ENCODE measurements around the gene UBASH3A.

Gene UBASH3A

GRCh38 chr21:42403611-42404231 is at the start of gene UBASH3A:
TSS of gene UBASH3A (plus strand) at chr21:42403902. CDS start at chr21:42403946, 44 bp downstream.
- Mint-ChIP-seq H3K36me3 (ENCODE audit: low read depth) (peaks cover 47% of the 10 kb centered on the region), H3K9me3 (peaks cover 8% of the 10 kb centered on the region), H3K4me1 (ENCODE audit: low read depth) (peaks cover 72% of the 10 kb centered on the region), H3K27ac (peak within 1 kb of the TSS; percentile 96), H3K4me3 (peak within 1 kb of the TSS; percentile 97), H3K27me3 (no peaks in the 10 kb centered on the region)

GRCh38 chr21:42356046-42356445 is 47.7 kb upstream of the UBASH3A start:
- no peak overlapping the region for H3K4me3 Mint-ChIP-seq
- peaks cover 8% of the 10 kb centered on the region for H3K27me3 Mint-ChIP-seq
- H3K9me3 Mint-ChIP-seq, result peaks cover 16% of the 10 kb centered on the region
- no peak overlapping the region for H3K27ac Mint-ChIP-seq
- peaks cover 3% of the 10 kb centered on the region for H3K4me1 Mint-ChIP-seq (ENCODE audit: low read depth)
- H3K36me3 Mint-ChIP-seq (ENCODE audit: low read depth), result no peaks in the 10 kb centered on the region

- H3K4me3 Mint-ChIP-seq, result no peak overlapping the region
- H3K27me3 Mint-ChIP-seq, result peaks cover 8% of the 10 kb centered on the region
- peaks cover 16% of the 10 kb centered on the region for H3K9me3 Mint-ChIP-seq
- peaks cover 3% of the 10 kb centered on the region for H3K4me1 Mint-ChIP-seq (ENCODE audit: low read depth)
- H3K36me3 Mint-ChIP-seq (ENCODE audit: low read depth), result no peaks in the 10 kb centered on the region
- H3K27ac Mint-ChIP-seq, result no peak overlapping the region
These were observed 47.1 kb upstream of the UBASH3A start for GRCh38 chr21:42356650-42357049.

- peaks cover 16% of the 10 kb centered on the region for H3K9me3 Mint-ChIP-seq
- no peaks in the 10 kb centered on the region for H3K36me3 Mint-ChIP-seq (ENCODE audit: low read depth)
- no peak overlapping the region for H3K27ac Mint-ChIP-seq
- peaks cover 11% of the 10 kb centered on the region for H3K27me3 Mint-ChIP-seq
- no peak overlapping the region for H3K4me3 Mint-ChIP-seq
- H3K4me1 Mint-ChIP-seq (ENCODE audit: low read depth), result peaks cover 3% of the 10 kb centered on the region
These were observed 46.4 kb upstream of the UBASH3A start for GRCh38 chr21:42357307-42357706.

DNA sequence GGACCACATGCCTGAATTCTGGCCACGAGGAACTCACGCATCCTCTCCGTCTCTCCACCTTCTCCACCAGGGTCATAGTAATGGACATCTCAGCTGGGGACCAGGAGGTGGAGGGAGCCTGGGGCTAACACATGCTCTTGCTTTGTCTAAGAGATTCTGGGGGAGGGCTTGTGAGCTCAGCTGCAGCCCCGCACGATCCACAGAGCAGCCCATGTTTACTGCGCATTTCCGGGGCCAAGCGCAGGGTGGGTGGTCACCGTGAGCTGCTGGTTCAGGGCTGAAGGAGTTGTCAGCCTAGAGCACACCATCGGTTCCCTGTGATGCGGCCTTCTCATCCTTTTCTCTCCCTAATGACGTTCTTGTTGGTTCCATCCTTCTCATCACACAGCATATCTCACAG is 45.4 kb upstream of the UBASH3A start:
- Mint-ChIP-seq H3K36me3 (ENCODE audit: low read depth) (no peaks in the 10 kb centered on the region), H3K4me1 (ENCODE audit: low read depth) (peaks cover 8% of the 10 kb centered on the region), H3K4me3 (no peak overlapping the region), H3K9me3 (peaks cover 16% of the 10 kb centered on the region), H3K27me3 (peaks cover 11% of the 10 kb centered on the region), H3K27ac (no peak overlapping the region)

- Mint-ChIP-seq H3K9me3 (peaks cover 10% of the 10 kb centered on the region), H3K27me3 (peaks cover 7% of the 10 kb centered on the region), H3K27ac (no peak overlapping the region), H3K36me3 (ENCODE audit: low read depth) (no peaks in the 10 kb centered on the region), H3K4me1 (ENCODE audit: low read depth) (peaks cover 9% of the 10 kb centered on the region), H3K4me3 (no peak overlapping the region)
These were observed 44.8 kb upstream of the UBASH3A start for GRCh38 chr21:42358937-42359336.

GRCh38 chr21:42360317-42360716 is 43.4 kb upstream of the UBASH3A start:
- H3K9me3 Mint-ChIP-seq, result peaks cover 3% of the 10 kb centered on the region
- H3K27me3 Mint-ChIP-seq, result peaks cover 7% of the 10 kb centered on the region
- no peak overlapping the region for H3K27ac Mint-ChIP-seq
- H3K36me3 Mint-ChIP-seq (ENCODE audit: low read depth), result no peaks in the 10 kb centered on the region
- H3K4me1 Mint-ChIP-seq (ENCODE audit: low read depth), result peaks cover 9% of the 10 kb centered on the region
- no peak overlapping the region for H3K4me3 Mint-ChIP-seq

- Mint-ChIP-seq H3K27me3 (peaks cover 7% of the 10 kb centered on the region), H3K9me3 (no peaks in the 10 kb centered on the region), H3K4me1 (ENCODE audit: low read depth) (peaks cover 9% of the 10 kb centered on the region), H3K36me3 (ENCODE audit: low read depth) (no peaks in the 10 kb centered on the region), H3K27ac (no peak overlapping the region), H3K4me3 (no peak overlapping the region)
These were observed 42.4 kb upstream of the UBASH3A start for GRCh38 chr21:42361286-42361685.

DNA sequence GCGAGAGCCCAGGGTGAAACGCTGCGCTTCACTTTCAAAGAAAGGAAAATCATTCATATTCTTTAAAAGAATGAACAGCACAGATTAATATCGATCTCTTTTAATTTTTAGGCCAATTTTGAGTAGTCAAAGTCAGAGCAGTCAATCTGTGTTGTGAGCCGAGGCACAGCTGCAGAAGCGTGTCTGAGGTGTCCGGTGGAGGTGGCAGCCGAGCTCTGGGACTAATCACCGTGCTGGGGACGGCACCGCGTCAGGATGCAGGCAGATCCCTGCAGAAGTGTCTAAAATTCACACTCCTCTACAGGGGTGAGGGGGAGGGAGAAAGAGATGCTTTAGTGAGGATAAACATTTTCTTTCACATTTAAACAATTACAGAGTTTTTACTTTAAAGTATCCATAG is 41.5 kb upstream of the UBASH3A start:
- Mint-ChIP-seq H3K27me3 (peaks cover 7% of the 10 kb centered on the region), H3K4me1 (ENCODE audit: low read depth) (peaks cover 9% of the 10 kb centered on the region), H3K9me3 (no peaks in the 10 kb centered on the region), H3K36me3 (ENCODE audit: low read depth) (no peaks in the 10 kb centered on the region), H3K4me3 (no peak overlapping the region), H3K27ac (no peak overlapping the region)

GRCh38 chr21:42362700-42363099 is 41.0 kb upstream of the UBASH3A start:
- H3K4me1 Mint-ChIP-seq (ENCODE audit: low read depth), result peaks cover 9% of the 10 kb centered on the region
- no peak overlapping the region for H3K4me3 Mint-ChIP-seq
- H3K27ac Mint-ChIP-seq, result no peak overlapping the region
- H3K27me3 Mint-ChIP-seq, result peaks cover 7% of the 10 kb centered on the region
- no peaks in the 10 kb centered on the region for H3K36me3 Mint-ChIP-seq (ENCODE audit: low read depth)
- H3K9me3 Mint-ChIP-seq, result no peaks in the 10 kb centered on the region

GRCh38 chr21:42363312-42363711 is 40.4 kb upstream of the UBASH3A start:
- Mint-ChIP-seq H3K9me3 (no peaks in the 10 kb centered on the region), H3K4me1 (ENCODE audit: low read depth) (peaks cover 13% of the 10 kb centered on the region), H3K27ac (no peak overlapping the region), H3K4me3 (no peak overlapping the region), H3K27me3 (peaks cover 7% of the 10 kb centered on the region), H3K36me3 (ENCODE audit: low read depth) (no peaks in the 10 kb centered on the region)

- no peak overlapping the region for H3K4me3 Mint-ChIP-seq
- peak overlapping the region; percentile 3 for H3K27ac Mint-ChIP-seq
- H3K9me3 Mint-ChIP-seq, result no peaks in the 10 kb centered on the region
- peaks cover 4% of the 10 kb centered on the region for H3K27me3 Mint-ChIP-seq
- H3K4me1 Mint-ChIP-seq (ENCODE audit: low read depth), result peaks cover 14% of the 10 kb centered on the region
- H3K36me3 Mint-ChIP-seq (ENCODE audit: low read depth), result no peaks in the 10 kb centered on the region
These were observed 39.3 kb upstream of the UBASH3A start for GRCh38 chr21:42364304-42364865.

- Mint-ChIP-seq H3K27me3 (peaks cover 4% of the 10 kb centered on the region), H3K9me3 (no peaks in the 10 kb centered on the region), H3K4me1 (ENCODE audit: low read depth) (peaks cover 12% of the 10 kb centered on the region), H3K36me3 (ENCODE audit: low read depth) (no peaks in the 10 kb centered on the region), H3K4me3 (no peak overlapping the region), H3K27ac (no peak overlapping the region)
These were observed 37.9 kb upstream of the UBASH3A start for GRCh38 chr21:42365770-42366169.

DNA sequence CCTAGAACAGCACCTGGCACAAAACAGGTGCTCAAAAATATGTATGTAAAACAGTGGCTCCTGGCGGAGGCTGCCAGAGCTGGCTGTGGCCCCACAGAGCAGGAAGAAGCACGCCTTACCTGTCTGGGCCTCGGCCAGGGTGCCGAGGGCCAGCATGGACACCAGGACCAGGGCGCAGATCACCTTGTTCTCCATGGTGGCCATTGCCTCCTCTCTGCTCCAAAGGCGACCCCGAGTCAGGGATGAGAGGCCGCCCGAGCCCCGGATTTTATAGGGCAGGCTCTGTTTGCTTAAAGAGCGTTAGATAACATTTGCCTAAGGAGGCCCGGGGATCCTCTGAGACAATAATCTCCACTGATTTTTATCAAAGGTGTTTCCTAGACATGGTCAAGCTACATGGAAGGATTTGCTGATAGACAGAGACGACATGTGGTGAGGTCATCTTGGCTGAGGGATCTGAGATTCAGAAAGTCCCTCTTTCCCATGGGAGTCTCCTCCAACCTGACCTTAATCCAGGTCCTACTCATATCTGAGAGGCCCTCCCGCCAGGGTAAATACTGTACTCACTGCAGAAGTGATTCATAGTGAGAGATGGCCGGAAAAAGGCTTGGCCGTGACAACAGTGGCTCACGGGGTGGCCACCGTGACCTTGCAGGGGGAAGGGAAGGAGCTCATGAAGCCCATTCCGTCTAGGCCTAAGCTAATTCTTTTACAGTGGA is 37.3 kb upstream of the UBASH3A start, which contains the start of gene TFF1:
TSS of gene TFF1 (minus strand) at position 244 of the 719 bp plus-strand sequence. CDS start at position 204, 40 bp downstream.
- Mint-ChIP-seq H3K4me3 (no peak within 1 kb of the TSS), H3K9me3 (no peaks in the 10 kb centered on the region), H3K27me3 (peaks cover 4% of the 10 kb centered on the region), H3K4me1 (ENCODE audit: low read depth) (peaks cover 19% of the 10 kb centered on the region), H3K27ac (no peak within 1 kb of the TSS), H3K36me3 (ENCODE audit: low read depth) (peaks cover under 1% of the 10 kb centered on the region)

DNA sequence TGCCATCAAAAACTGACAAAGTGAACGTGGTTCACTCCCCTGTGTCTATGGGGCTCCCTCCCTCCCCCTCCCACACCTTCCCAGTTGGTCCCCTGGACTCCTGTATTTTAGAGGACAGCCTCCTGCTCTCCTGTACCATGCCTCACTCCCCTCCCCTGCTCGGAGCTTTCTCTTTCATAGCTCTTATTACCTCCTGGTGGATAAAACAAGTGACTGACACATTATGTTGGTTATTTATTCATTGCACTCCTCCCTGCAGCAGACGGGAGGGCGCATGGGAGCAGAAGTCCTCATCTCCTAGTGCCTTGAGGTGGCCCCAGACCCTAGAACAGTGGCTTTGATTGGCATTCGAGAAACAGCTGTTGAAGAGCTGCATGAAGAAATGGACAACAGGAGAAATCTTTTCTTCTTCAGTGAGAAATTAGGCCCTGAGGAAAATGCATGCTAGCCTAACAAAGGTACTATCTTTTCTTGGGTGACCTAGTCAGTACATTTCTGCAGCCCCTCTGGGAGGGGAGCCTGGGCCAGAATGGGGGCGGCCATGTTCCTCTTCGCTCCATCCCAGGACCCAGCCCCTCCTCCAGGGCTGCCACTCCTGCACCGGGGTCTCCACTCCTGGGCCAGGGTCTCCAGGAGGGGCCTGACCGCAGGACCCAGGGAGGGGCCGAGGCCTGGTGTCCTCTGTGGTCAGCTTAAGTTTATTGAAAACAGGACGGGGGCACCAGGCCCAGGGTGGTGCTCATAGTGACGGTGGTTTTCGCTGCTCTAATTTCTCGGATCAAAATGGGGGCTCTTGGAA is 36.1 kb upstream of the UBASH3A start:
- Mint-ChIP-seq H3K9me3 (no peaks in the 10 kb centered on the region), H3K27me3 (no peaks in the 10 kb centered on the region), H3K27ac (no peak overlapping the region), H3K4me3 (no peak overlapping the region), H3K4me1 (ENCODE audit: low read depth) (peaks cover 30% of the 10 kb centered on the region), H3K36me3 (ENCODE audit: low read depth) (peaks cover 6% of the 10 kb centered on the region)
